Measurements from ENCODE around the gene CGNL1.

Gene CGNL1

GRCh38 chr15:57373251-57373881 is 2.9 kb upstream of the CGNL1 start:
- no peak for DNase-seq (ENCODE audit: low spot score)
- in situ Hi-C loops (cut with MboI; ENCODE audit: low pct_unique_long_range_greater_than_20kb, low sequenced_read_pairs, unreplicated experiment), result no loop called here
- no peak for TF ChIP-seq CTCF (IDR thresholded peaks at IDR 0.05; ENCODE audit: extremely low read depth, insufficient read depth, missing control alignments)

- no peak for TF ChIP-seq CTCF (IDR thresholded peaks at IDR 0.05; ENCODE audit: extremely low read depth, insufficient read depth, missing control alignments)
- DNase-seq (ENCODE audit: low spot score), result no peak
- in situ Hi-C loops (cut with MboI; ENCODE audit: low pct_unique_long_range_greater_than_20kb, low sequenced_read_pairs, unreplicated experiment), result no loop called here
These were observed 2.4 kb upstream of the CGNL1 start for GRCh38 chr15:57373882-57374276.

GRCh38 chr15:57376696-57377477 is 582 bp downstream of the CGNL1 start:
- in situ Hi-C loops (cut with MboI; ENCODE audit: low pct_unique_long_range_greater_than_20kb, low sequenced_read_pairs, unreplicated experiment), result no loop called here
- DNase-seq (ENCODE audit: low spot score), result peak; percentile 27
- TF ChIP-seq CTCF (IDR thresholded peaks at IDR 0.05; ENCODE audit: extremely low read depth, insufficient read depth, missing control alignments), result no peak

- no peak for DNase-seq (ENCODE audit: low spot score)
- TF ChIP-seq CTCF (IDR thresholded peaks at IDR 0.05; ENCODE audit: extremely low read depth, insufficient read depth, missing control alignments), result no peak
- in situ Hi-C loops (cut with MboI; ENCODE audit: low pct_unique_long_range_greater_than_20kb, low sequenced_read_pairs, unreplicated experiment), result no loop called here
These were observed 1.2 kb downstream of the CGNL1 start for GRCh38 chr15:57377478-57377847.

GRCh38 chr15:57379487-57379886 is 3.2 kb downstream of the CGNL1 start:
- DNase-seq (ENCODE audit: low spot score), result no peak
- no peak for TF ChIP-seq CTCF (IDR thresholded peaks at IDR 0.05; ENCODE audit: extremely low read depth, insufficient read depth, missing control alignments)
- in situ Hi-C loops (cut with MboI; ENCODE audit: low pct_unique_long_range_greater_than_20kb, low sequenced_read_pairs, unreplicated experiment), result no loop called here

- DNase-seq (ENCODE audit: low spot score), result no peak
- in situ Hi-C loops (cut with MboI; ENCODE audit: low pct_unique_long_range_greater_than_20kb, low sequenced_read_pairs, unreplicated experiment), result no loop called here
- no peak for TF ChIP-seq CTCF (IDR thresholded peaks at IDR 0.05; ENCODE audit: extremely low read depth, insufficient read depth, missing control alignments)
These were observed 4.5 kb downstream of the CGNL1 start for GRCh38 chr15:57380854-57381253.
